ENCODE measurements around the gene RRP1B.

The RRP1B gene

GRCh38 chr21:43728467-43729390, 69.4 kb downstream of the RRP1B start:
- peak; percentile 67 for DNase-seq

GRCh38 chr21:43731476-43731875, 72.1 kb downstream of the RRP1B start:
- DNase-seq: no peak

DNA sequence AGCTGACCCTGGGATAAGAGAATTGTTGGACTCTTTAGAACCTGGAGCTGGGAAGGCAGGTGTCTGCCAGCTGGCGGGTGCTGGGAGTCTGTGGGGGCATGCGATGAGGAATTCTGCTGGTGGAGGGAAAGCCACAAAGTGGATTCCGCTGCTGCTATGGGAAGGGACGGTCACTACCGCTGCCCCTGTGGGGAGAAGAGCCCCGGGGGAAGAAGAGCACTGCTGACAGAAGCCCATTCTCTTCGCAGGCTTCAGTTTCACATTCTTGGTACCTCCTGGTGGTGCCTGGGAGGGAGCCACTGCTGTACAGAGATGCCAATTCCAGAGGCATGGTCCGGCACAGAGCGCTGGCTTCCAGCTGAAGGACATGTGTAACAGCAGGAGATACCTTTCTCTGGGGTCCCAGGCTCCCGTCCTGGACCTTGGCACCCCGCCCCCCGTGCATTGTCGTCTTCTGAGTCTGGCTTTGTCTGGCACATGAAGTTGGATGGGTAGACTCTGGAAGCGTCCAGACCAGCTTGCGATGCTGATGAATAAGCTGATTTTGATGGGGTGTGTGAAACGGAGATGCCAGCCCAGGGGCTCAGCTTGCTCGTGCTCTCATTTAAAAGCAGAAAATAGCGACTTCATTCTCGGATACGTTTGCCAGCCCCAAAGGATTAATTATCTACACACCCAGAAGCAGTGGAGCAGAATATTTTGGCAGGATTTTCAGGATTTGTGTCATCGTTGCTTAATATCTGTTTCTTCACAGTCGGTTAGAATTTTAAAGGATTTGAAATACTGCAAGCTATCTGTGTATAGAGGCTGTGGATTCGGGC, 72.7 kb downstream of the RRP1B start:
- no peak for DNase-seq

- DNase-seq: no peak
Observed at GRCh38 chr21:43733060-43733459, 73.7 kb downstream of the RRP1B start.

DNA sequence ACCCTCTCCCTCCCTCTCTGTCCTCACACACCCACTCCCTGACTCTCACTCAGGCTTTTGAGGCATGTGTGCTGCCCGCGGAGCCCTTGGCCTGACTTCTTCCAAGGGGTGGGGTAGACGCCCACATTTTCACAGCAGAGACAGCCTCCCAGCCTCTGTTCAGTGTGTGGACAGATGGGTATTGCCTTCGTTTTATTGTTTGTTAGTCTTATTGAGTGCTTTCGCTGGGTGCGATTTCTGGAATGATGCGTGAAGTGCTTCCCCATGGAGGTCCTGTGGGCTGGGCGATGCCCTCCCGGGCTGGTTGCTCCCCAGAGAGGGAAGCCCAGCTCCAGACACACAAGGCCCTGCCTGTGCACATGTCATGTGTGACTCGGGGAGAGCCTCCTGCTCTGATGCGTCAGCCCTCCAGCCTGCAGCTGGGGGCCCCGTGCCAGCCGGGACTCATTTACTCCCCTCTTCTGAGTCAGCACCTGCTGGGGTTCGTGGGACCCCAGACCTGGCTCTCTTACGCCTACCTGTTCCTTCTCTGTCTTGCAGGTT, 74.2 kb downstream of the RRP1B start:
- no peak for DNase-seq

GRCh38 chr21:43734131-43734927, 75.0 kb downstream of the RRP1B start:
- no peak for DNase-seq

DNA sequence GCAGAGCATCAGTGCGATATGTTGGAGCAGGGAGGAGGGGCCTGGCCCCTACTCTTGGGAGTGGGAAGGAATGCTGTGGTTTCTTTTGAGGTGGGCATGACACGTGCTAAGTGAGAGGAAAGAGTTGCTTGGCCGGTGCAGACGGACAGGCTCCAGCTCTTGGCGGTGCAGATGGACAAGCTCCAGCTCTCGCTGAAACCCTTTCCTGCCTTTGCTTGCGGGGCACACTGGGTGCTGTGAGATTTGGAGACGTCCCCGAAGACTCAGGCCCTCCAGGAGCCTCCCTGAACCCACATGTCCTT, 75.5 kb downstream of the RRP1B start:
- no peak for DNase-seq

- DNase-seq: no peak
Observed at GRCh38 chr21:43735236-43736091, 76.1 kb downstream of the RRP1B start.

- DNase-seq: no peak
Observed at GRCh38 chr21:43736224-43736883, 77.0 kb downstream of the RRP1B start.

- DNase-seq: no peak
Observed at GRCh38 chr21:43737158-43737950, 78.0 kb downstream of the RRP1B start.

DNA sequence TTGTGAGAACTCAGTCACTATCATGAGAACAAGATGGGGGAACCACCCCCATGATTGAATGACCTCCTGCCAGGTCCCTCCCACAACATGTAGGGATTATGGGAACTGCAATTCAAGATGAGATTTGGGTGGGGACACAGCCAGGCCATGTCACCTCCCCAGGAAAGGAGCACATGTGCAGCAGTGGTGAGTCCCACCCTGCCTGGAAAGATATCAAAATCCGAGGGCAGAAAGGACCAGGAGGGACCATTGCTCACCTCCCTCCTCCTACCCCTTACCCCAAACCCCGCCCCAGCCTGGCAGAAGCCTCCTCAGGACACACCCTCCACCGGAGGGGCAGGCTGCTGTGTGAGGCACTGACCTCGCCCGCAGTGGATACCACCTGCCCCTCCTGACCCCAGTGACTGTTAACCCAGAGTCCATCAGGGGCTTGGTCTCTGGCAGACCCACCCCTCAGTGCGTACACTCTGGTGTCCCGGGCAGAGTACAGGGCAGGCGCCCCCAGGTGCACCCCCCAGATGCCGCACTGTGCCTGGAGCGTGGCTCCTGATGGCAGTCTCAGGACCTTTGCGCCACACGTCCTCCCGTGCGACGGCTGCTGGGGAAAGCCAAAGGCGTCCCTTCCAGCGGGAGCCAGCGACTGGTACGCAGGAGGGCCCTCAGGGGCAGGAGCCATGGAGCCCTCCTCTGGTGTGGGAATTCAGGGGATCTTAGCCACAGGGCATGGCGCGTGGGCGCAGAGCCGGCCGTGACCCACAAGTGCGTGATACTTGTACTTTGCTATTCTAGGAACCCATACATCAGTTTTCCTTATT, 80.5 kb downstream of the RRP1B start:
- DNase-seq: no peak

- no peak for DNase-seq
Observed at GRCh38 chr21:43740497-43741156, 81.3 kb downstream of the RRP1B start.

DNA sequence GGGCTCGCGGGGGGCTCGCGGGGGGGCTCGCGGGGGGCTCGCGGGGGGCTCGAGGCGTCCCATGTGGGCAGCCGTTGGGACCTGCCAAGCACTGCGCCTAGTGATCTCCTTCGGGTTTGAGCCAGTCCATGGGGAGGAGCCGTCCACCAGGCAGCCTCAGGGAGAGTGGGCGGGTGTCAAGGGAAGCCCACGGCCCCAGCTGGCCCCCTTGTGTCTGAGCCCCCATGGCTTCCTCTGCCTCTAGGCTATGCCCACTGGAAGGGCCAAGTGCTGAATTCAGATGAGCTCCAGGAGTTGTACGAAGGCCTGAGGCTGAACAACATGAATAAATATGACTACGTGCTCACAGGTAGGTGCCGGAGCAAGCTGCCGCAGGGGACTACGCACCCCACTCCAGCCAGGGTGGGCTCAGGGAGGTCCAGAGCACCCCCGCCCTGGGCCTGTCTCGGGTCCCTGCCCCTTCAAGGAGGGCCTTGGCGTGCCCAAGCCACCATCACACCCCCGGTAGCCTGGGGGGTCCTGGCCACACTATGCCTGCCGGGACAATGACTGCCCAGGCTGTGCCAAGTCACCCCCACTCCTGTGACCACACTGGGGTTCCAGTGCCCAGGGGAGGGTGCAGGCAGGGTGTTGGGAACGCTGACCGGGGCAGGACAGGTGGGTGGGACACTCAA, 82.2 kb downstream of the RRP1B start:
- DNase-seq: no peak

DNA sequence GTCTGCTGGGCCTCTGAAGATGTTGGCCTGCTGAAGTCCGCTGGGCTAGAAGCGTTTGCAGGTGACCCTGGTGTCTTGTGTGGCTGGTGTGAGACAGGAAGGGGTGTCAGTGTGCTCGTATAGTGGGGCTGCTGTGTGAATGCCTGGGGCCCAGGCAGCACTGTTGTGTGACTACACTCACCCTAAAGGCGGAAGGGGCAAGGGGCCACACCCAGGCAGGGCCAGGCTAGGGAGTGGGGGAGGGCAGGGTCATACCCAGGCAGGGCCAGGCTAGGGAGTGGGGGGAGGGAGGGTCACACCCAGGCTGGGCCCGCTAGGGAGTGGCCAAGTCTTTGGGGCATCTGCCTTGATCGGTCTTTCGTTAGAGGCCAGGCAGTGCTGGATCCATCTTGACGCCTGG, 84.6 kb downstream of the RRP1B start:
- no peak for DNase-seq

- no peak for DNase-seq
Observed at GRCh38 chr21:43744725-43745124, 85.4 kb downstream of the RRP1B start.
